HG03097 (cell line): Measurements from ENCODE around the gene IGF2R.

Experiments used
- ATAC-seq: cut with Tn5 transposase; IDR thresholded peaks from one replicate; pipeline ENCODE4 v1.9.1; 2021; ENCODE audit not compliant: unreplicated experiment, low FRiP score

IGF2R gene

GRCh38 chr6:160022101-160022500, 53.2 kb downstream of the IGF2R start:
- ATAC-seq = no peak

GRCh38 chr6:160022793-160023192, 53.9 kb downstream of the IGF2R start:
- no peak for ATAC-seq

GRCh38 chr6:160024152-160024551, 55.3 kb downstream of the IGF2R start:
- no peak for ATAC-seq

- no peak for ATAC-seq
Observed at GRCh38 chr6:160027076-160027475, 58.2 kb downstream of the IGF2R start.

- ATAC-seq = no peak
Observed at GRCh38 chr6:160027931-160028330, 59.0 kb downstream of the IGF2R start.

- peak; percentile 73 for ATAC-seq
Observed at GRCh38 chr6:160028487-160029275, 59.8 kb downstream of the IGF2R start.

- no peak for ATAC-seq
Observed at GRCh38 chr6:160029525-160029924, 60.6 kb downstream of the IGF2R start.

GRCh38 chr6:160030103-160030502, 61.2 kb downstream of the IGF2R start:
- no peak for ATAC-seq

- ATAC-seq = no peak
Observed at GRCh38 chr6:160031442-160031841, 62.6 kb downstream of the IGF2R start.

- ATAC-seq = no peak
Observed at GRCh38 chr6:160031871-160032270, 63.0 kb downstream of the IGF2R start.

GRCh38 chr6:160032538-160032937, 63.7 kb downstream of the IGF2R start:
- no peak for ATAC-seq

GRCh38 chr6:160034036-160034930, 65.4 kb downstream of the IGF2R start:
- no peak for ATAC-seq

GRCh38 chr6:160035241-160035640, 66.4 kb downstream of the IGF2R start:
- ATAC-seq = no peak

- no peak for ATAC-seq
Observed at GRCh38 chr6:160035693-160036330, 66.9 kb downstream of the IGF2R start.

- ATAC-seq = no peak
Observed at GRCh38 chr6:160036331-160036695, 67.4 kb downstream of the IGF2R start.

- no peak for ATAC-seq
Observed at GRCh38 chr6:160036790-160037206, 67.9 kb downstream of the IGF2R start.

GRCh38 chr6:160038479-160038878, 69.6 kb downstream of the IGF2R start:
- no peak for ATAC-seq

GRCh38 chr6:160039441-160039840, 70.6 kb downstream of the IGF2R start:
- ATAC-seq = no peak

- no peak for ATAC-seq
Observed at GRCh38 chr6:160040055-160040454, 71.2 kb downstream of the IGF2R start.

- ATAC-seq = no peak
Observed at GRCh38 chr6:160040527-160041264, 71.8 kb downstream of the IGF2R start.

GRCh38 chr6:160041608-160042007, 72.7 kb downstream of the IGF2R start:
- no peak for ATAC-seq
